Measurements from ENCODE around the gene SEMA5A.

The SEMA5A gene

DNA sequence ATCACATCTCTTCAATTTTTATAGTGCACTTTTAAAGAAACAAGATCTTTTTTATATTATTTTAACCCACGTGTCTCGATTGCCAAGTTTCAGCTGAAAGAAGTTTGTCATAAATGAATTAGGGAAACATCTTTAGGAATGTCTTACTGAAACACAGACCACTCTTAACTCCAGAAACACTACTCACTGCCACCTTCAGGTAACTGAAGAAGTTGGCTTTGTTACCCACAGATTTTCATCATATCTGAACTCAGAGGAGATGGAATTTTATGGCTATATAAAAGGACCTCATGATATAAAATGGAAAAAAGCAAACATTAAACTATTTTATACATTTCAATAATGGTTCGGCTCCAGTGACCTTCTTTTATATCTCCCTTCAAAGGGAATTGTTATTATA is 158.0 kb downstream of the SEMA5A start:
- no peaks in the 10 kb centered on the region for H3K4me1 ChIP-seq (ENCODE audit: insufficient read depth, low read length)
- H3K9ac ChIP-seq (ENCODE audit: low read depth, low read length), result no peak overlapping the region
- H3K36me3 ChIP-seq (ENCODE audit: insufficient read depth, low read depth, low read length), result no peaks in the 10 kb centered on the region
- no peaks in the 10 kb centered on the region for H3K27me3 ChIP-seq (ENCODE audit: insufficient read depth, low read length)
- no peaks in the 10 kb centered on the region for H3K9me3 ChIP-seq (ENCODE audit: insufficient read depth, low read depth, low read length)
- H3K27ac ChIP-seq (ENCODE audit: low read length), result no peak overlapping the region
- no peak overlapping the region for H3K4me3 ChIP-seq (ENCODE audit: low read length)

DNA sequence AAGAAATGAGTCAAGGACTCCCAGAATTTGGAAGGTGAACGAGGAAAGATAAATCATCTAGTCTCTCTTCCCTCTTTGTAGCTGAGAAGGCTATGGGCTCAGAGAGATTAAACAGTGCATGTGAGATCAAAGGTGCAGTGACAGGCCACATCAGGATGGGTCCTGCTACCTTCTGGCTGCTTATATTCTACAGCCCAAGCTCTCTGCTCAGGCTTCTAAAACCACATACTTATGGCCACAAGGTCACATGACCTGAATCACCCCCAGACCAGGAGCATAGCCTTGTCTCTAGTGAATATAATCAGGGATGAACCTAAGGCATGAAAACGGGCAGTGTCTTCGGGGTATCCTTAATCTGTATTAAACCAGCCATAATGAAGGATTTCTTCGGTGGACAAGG is 158.9 kb downstream of the SEMA5A start:
- Histone ChIP-seq H3K4me1 (ENCODE audit: insufficient read depth, low read length) (no peaks in the 10 kb centered on the region), H3K4me3 (ENCODE audit: low read length) (no peak overlapping the region), H3K9ac (ENCODE audit: low read depth, low read length) (no peak overlapping the region), H3K36me3 (ENCODE audit: insufficient read depth, low read depth, low read length) (no peaks in the 10 kb centered on the region), H3K27ac (ENCODE audit: low read length) (no peak overlapping the region), H3K27me3 (ENCODE audit: insufficient read depth, low read length) (no peaks in the 10 kb centered on the region), H3K9me3 (ENCODE audit: insufficient read depth, low read depth, low read length) (no peaks in the 10 kb centered on the region)

GRCh38 chr5:9382522-9382921 is 163.4 kb downstream of the SEMA5A start:
- no peak overlapping the region for H3K27ac ChIP-seq (ENCODE audit: low read length)
- no peak overlapping the region for H3K9ac ChIP-seq (ENCODE audit: low read depth, low read length)
- 0 out of 2 replicates have a peak, but pooled peaks cover 3% of the 10 kb centered on the region for H3K36me3 ChIP-seq (ENCODE audit: insufficient read depth, low read depth, low read length)
- H3K27me3 ChIP-seq (ENCODE audit: insufficient read depth, low read length), result no peaks in the 10 kb centered on the region
- H3K9me3 ChIP-seq (ENCODE audit: insufficient read depth, low read depth, low read length), result no peaks in the 10 kb centered on the region
- no peak overlapping the region for H3K4me3 ChIP-seq (ENCODE audit: low read length)
- H3K4me1 ChIP-seq (ENCODE audit: insufficient read depth, low read length), result no peaks in the 10 kb centered on the region

- H3K4me1 ChIP-seq (ENCODE audit: insufficient read depth, low read length), result no peaks in the 10 kb centered on the region
- 0 out of 2 replicates have a peak, but pooled peaks cover 3% of the 10 kb centered on the region for H3K36me3 ChIP-seq (ENCODE audit: insufficient read depth, low read depth, low read length)
- H3K27me3 ChIP-seq (ENCODE audit: insufficient read depth, low read length), result no peaks in the 10 kb centered on the region
- no peak overlapping the region for H3K9ac ChIP-seq (ENCODE audit: low read depth, low read length)
- H3K27ac ChIP-seq (ENCODE audit: low read length), result no peak overlapping the region
- H3K4me3 ChIP-seq (ENCODE audit: low read length), result no peak overlapping the region
- no peaks in the 10 kb centered on the region for H3K9me3 ChIP-seq (ENCODE audit: insufficient read depth, low read depth, low read length)
Observed at GRCh38 chr5:9381464-9381863, 164.4 kb downstream of the SEMA5A start.

DNA sequence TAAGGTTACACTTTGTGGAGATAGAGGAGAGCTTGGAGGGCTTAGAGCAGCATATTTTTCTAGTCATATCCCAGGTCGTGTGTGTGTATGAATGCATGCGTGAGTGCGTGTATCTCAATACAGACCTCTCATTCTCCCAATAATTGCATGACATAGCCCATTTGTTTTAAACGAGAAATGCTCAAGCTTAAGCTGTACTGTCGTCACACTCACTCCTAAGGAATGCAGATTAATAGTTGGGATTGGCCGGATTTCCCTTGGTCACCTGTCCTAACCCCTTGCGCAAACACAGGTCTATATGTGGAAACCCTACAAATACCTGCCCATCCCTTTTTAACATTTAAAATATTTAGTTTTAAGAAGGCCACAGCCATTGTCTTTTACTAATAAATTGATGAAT is 165.8 kb downstream of the SEMA5A start:
- Histone ChIP-seq H3K36me3 (ENCODE audit: insufficient read depth, low read depth, low read length) (0 out of 2 replicates have a peak, but pooled peaks cover 3% of the 10 kb centered on the region), H3K4me3 (ENCODE audit: low read length) (no peak overlapping the region), H3K27me3 (ENCODE audit: insufficient read depth, low read length) (no peaks in the 10 kb centered on the region), H3K27ac (ENCODE audit: low read length) (no peak overlapping the region), H3K9ac (ENCODE audit: low read depth, low read length) (no peak overlapping the region), H3K4me1 (ENCODE audit: insufficient read depth, low read length) (no peaks in the 10 kb centered on the region), H3K9me3 (ENCODE audit: insufficient read depth, low read depth, low read length) (no peaks in the 10 kb centered on the region)

GRCh38 chr5:9376363-9377117 is 169.3 kb downstream of the SEMA5A start:
- H3K27ac ChIP-seq (ENCODE audit: low read length), result no peak overlapping the region
- 0 out of 2 replicates have a peak, but pooled peaks cover 3% of the 10 kb centered on the region for H3K36me3 ChIP-seq (ENCODE audit: insufficient read depth, low read depth, low read length)
- no peaks in the 10 kb centered on the region for H3K9me3 ChIP-seq (ENCODE audit: insufficient read depth, low read depth, low read length)
- H3K27me3 ChIP-seq (ENCODE audit: insufficient read depth, low read length), result no peaks in the 10 kb centered on the region
- H3K9ac ChIP-seq (ENCODE audit: low read depth, low read length), result no peak overlapping the region
- H3K4me1 ChIP-seq (ENCODE audit: insufficient read depth, low read length), result no peaks in the 10 kb centered on the region
- H3K4me3 ChIP-seq (ENCODE audit: low read length), result no peak overlapping the region

GRCh38 chr5:9375756-9376155 is 170.1 kb downstream of the SEMA5A start:
- Histone ChIP-seq H3K4me1 (ENCODE audit: insufficient read depth, low read length) (no peaks in the 10 kb centered on the region), H3K4me3 (ENCODE audit: low read length) (no peak overlapping the region), H3K27ac (ENCODE audit: low read length) (no peak overlapping the region), H3K9me3 (ENCODE audit: insufficient read depth, low read depth, low read length) (no peaks in the 10 kb centered on the region), H3K9ac (ENCODE audit: low read depth, low read length) (no peak overlapping the region), H3K36me3 (ENCODE audit: insufficient read depth, low read depth, low read length) (0 out of 2 replicates have a peak, but pooled peaks cover 3% of the 10 kb centered on the region), H3K27me3 (ENCODE audit: insufficient read depth, low read length) (no peaks in the 10 kb centered on the region)

DNA sequence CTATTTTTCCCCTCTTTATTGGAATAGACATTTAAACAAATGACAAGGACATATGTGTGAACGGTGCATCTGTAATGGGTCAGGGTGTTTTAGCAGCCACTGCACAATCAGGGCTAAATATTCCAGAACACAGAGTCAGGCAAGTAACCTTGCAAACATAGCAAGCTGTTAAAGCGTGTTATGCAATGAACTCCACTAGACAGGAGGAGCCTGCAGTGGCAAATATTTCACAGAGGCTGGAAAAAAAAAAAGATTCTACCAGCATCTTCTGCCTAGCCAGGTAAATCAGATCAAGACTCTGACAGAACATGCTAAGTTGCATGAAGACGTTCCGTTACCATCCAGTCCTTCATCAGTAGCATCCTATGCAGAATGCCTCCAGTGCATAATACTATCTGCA is 171.8 kb downstream of the SEMA5A start:
- H3K27ac ChIP-seq (ENCODE audit: low read length), result no peak overlapping the region
- 0 out of 2 replicates have a peak, but pooled peaks cover 3% of the 10 kb centered on the region for H3K36me3 ChIP-seq (ENCODE audit: insufficient read depth, low read depth, low read length)
- no peaks in the 10 kb centered on the region for H3K27me3 ChIP-seq (ENCODE audit: insufficient read depth, low read length)
- no peaks in the 10 kb centered on the region for H3K4me1 ChIP-seq (ENCODE audit: insufficient read depth, low read length)
- no peak overlapping the region for H3K4me3 ChIP-seq (ENCODE audit: low read length)
- no peaks in the 10 kb centered on the region for H3K9me3 ChIP-seq (ENCODE audit: insufficient read depth, low read depth, low read length)
- no peak overlapping the region for H3K9ac ChIP-seq (ENCODE audit: low read depth, low read length)

DNA sequence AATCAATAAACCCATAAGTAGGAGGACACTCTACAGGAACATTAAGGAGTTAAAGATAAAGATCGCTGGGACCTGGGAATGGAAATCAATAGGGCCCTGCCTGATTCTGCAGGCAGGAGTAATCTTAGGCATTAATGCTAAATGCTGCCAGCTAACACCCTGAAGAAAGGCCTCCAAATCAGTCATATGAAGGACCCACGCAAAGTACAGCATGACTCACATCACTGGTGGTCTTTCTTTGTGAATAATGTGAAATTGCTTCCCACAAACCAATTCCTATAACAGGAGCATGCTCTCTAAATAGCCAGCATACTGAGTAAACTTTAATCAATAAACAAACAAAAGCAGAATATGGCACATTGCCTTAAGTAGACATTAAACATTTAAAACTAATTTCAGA is 172.3 kb downstream of the SEMA5A start:
- no peak overlapping the region for H3K27ac ChIP-seq (ENCODE audit: low read length)
- no peak overlapping the region for H3K9ac ChIP-seq (ENCODE audit: low read depth, low read length)
- H3K36me3 ChIP-seq (ENCODE audit: insufficient read depth, low read depth, low read length), result 0 out of 2 replicates have a peak, but pooled peaks cover 1% of the 10 kb centered on the region
- no peaks in the 10 kb centered on the region for H3K4me1 ChIP-seq (ENCODE audit: insufficient read depth, low read length)
- no peaks in the 10 kb centered on the region for H3K27me3 ChIP-seq (ENCODE audit: insufficient read depth, low read length)
- no peaks in the 10 kb centered on the region for H3K9me3 ChIP-seq (ENCODE audit: insufficient read depth, low read depth, low read length)
- H3K4me3 ChIP-seq (ENCODE audit: low read length), result no peak overlapping the region

DNA sequence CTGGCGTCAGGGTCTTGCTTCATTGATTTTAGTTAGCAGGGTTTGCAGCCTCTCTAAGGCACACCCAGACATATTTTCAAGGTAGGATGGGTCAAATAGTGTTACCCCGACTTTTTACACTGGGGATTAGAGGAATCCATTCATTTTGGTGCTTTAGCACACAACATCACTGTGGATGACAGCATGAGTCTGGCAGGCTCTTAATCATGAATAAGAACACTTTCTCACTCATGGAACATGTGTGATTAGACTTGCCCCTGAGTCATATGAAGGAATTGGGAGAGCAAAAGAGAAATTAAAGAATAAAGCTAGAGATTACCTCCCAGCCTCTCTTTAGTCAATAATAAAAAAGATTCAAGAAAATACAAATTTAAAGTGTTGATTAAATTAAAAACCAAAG is 175.6 kb downstream of the SEMA5A start:
- Histone ChIP-seq H3K9ac (ENCODE audit: low read depth, low read length) (no peak overlapping the region), H3K27ac (ENCODE audit: low read length) (no peak overlapping the region), H3K9me3 (ENCODE audit: insufficient read depth, low read depth, low read length) (no peaks in the 10 kb centered on the region), H3K27me3 (ENCODE audit: insufficient read depth, low read length) (no peaks in the 10 kb centered on the region), H3K4me3 (ENCODE audit: low read length) (no peak overlapping the region), H3K4me1 (ENCODE audit: insufficient read depth, low read length) (peaks cover 5% of the 10 kb centered on the region; the same call in 1 of the 2 replicates), H3K36me3 (ENCODE audit: insufficient read depth, low read depth, low read length) (no peaks in the 10 kb centered on the region)

GRCh38 chr5:9365512-9365911 is 180.4 kb downstream of the SEMA5A start:
- Histone ChIP-seq H3K4me3 (ENCODE audit: low read length) (no peak overlapping the region), H3K27me3 (ENCODE audit: insufficient read depth, low read length) (no peaks in the 10 kb centered on the region), H3K9ac (ENCODE audit: low read depth, low read length) (no peak overlapping the region), H3K36me3 (ENCODE audit: insufficient read depth, low read depth, low read length) (no peaks in the 10 kb centered on the region), H3K4me1 (ENCODE audit: insufficient read depth, low read length) (peaks cover 5% of the 10 kb centered on the region; the same call in 1 of the 2 replicates), H3K9me3 (ENCODE audit: insufficient read depth, low read depth, low read length) (no peaks in the 10 kb centered on the region), H3K27ac (ENCODE audit: low read length) (no peak overlapping the region)

- H3K27ac ChIP-seq (ENCODE audit: low read length), result no peak overlapping the region
- no peak overlapping the region for H3K4me3 ChIP-seq (ENCODE audit: low read length)
- no peaks in the 10 kb centered on the region for H3K27me3 ChIP-seq (ENCODE audit: insufficient read depth, low read length)
- H3K4me1 ChIP-seq (ENCODE audit: insufficient read depth, low read length), result peaks cover 5% of the 10 kb centered on the region; the same call in 1 of the 2 replicates
- no peak overlapping the region for H3K9ac ChIP-seq (ENCODE audit: low read depth, low read length)
- H3K36me3 ChIP-seq (ENCODE audit: insufficient read depth, low read depth, low read length), result no peaks in the 10 kb centered on the region
- H3K9me3 ChIP-seq (ENCODE audit: insufficient read depth, low read depth, low read length), result no peaks in the 10 kb centered on the region
Observed at GRCh38 chr5:9363449-9363848, 182.4 kb downstream of the SEMA5A start.
